Gastrocnemius medialis (tissue), 4 donors: Measurements from ENCODE around the gene PUS3.

Experiments used
- CTCF ChIP-seq, 5 experiments: fragments of 450-650 bp in 3 of 5; fragments of 200-600 bp in 2 of 5; sonication (generic) in 2 of 5; IDR thresholded peaks in 4 of 5; conservative IDR thresholded peaks in 1 of 5; 1 replicate in 4 of 5; 2 replicates in 1 of 5; pipeline ENCODE4 v1.5.1; 2016 to 2019; ENCODE audit warnings: antibody characterized with exemption in 5 of 5, mild to moderate bottlenecking in 3 of 5, moderate library complexity in 3 of 5
- POLR2A ChIP-seq, 2 donors: fragments of 450-650 bp; IDR thresholded peaks; one replicate each; pipeline ENCODE4 v1.6.1; 2017; ENCODE audit warnings: antibody characterized with exemption in 2 of 2, mild to moderate bottlenecking in 2 of 2, moderate library complexity in 2 of 2

GRCh38 chr11:125872138-125872491, 30.9 kb downstream of the PUS3 start:
- TF ChIP-seq CTCF (IDR thresholded peaks at IDR 0.05 in 4 of 5, conservative IDR thresholded peaks at IDR 0.05 in 1 of 5) (no peak), POLR2A (IDR thresholded peaks at IDR 0.05) (no peak)
